ENCODE data around the gene SIX2. TPM values are rescaled to one million over a fixed set of nuclear protein-coding genes. Genes with fewer than 3 reads are reported as not detected.

Gene SIX2
- total and polyA plus RNA-seq, 2 donors (not counting 3 experiments of a cell fraction or from before 2014, with no cell fraction given), result 0.24 to 0.54 TPM

- H3K4me2 ChIP-seq (ENCODE audit: insufficient read depth, low read length), result no peak overlapping the region
- H3K79me2 ChIP-seq (ENCODE audit: control insufficient read depth, insufficient read depth, low read length), result no peaks in the 10 kb centered on the region
- no peak for TF ChIP-seq GATA2 (IDR thresholded peaks at IDR 0.05; ENCODE audit: insufficient read depth, insufficient read length, low read depth, low read length)
- TF ChIP-seq EZH2 (IDR thresholded peaks at IDR 0.05; ENCODE audit: borderline replicate concordance, low read depth, low read length, severe bottlenecking), result no peak
- no peak for TF ChIP-seq FOS (IDR thresholded peaks at IDR 0.05; ENCODE audit: borderline replicate concordance, insufficient read depth, low read length)
- no peak for TF ChIP-seq POLR2A (IDR thresholded peaks at IDR 0.05; ENCODE audit: low read depth, low read length)
- TF ChIP-seq MAX (IDR thresholded peaks at IDR 0.05; ENCODE audit: insufficient read depth, insufficient read length), result no peak
- TF ChIP-seq MYC (IDR thresholded peaks at IDR 0.05; ENCODE audit: low read depth, low read length), result no peak
- no peak for TF ChIP-seq POLR2AphosphoS5 (IDR thresholded peaks at IDR 0.05; ENCODE audit: insufficient read depth, low read depth, low read length)
- no peak for TF ChIP-seq JUN (IDR thresholded peaks at IDR 0.05; ENCODE audit: borderline replicate concordance, insufficient read depth, insufficient read length, low read depth)
- TF ChIP-seq CTCF (IDR thresholded peaks at IDR 0.05; ENCODE audit: extremely low read depth in 1 of 2, insufficient read depth in 1 of 2, low read depth in 1 of 2, low read length in 2 of 2), result no peak
- H3K36me3 ChIP-seq (ENCODE audit: control insufficient read depth in 2 of 2, extremely low read depth in 1 of 2, insufficient read depth in 2 of 2, low read length in 2 of 2), result no peaks in the 10 kb centered on the region
- DNase-seq (ENCODE audit: low read depth, low spot score), result no peak
- no peaks in the 10 kb centered on the region for H3K4me1 ChIP-seq (ENCODE audit: control insufficient read depth, extremely low read depth, insufficient read depth, low read length)
- no peak overlapping the region for H3K9ac ChIP-seq (replicated peaks; ENCODE audit: extremely low read depth, insufficient read depth, low read length)
- peaks cover 9 to 19% of the 10 kb centered on the region in 2 experiments for H3K27me3 ChIP-seq (ENCODE audit: control insufficient read depth in 2 of 2, insufficient read depth in 2 of 2, low read length in 2 of 2)
- H4K20me1 ChIP-seq (replicated peaks; ENCODE audit: control insufficient read depth, extremely low read depth, insufficient read depth, low read length), result no peaks in the 10 kb centered on the region
- no peak for FAIRE-seq
- no TSS peak for BruUV-seq (replicated peaks)
- dilution Hi-C loops (cut with MboI; ENCODE audit: extremely low pct_ligation_motif_present, low sequenced_read_pairs), result no loop called here
- CTCF ChIA-PET, result interaction anchor here (1.0 kb wide), 1 partner anchor 487 kb away, joined by 4 read pairs; no protein-coding TSS in a partner anchor
- no peak overlapping the region for H3K27ac ChIP-seq (ENCODE audit: insufficient read depth, low read depth, low read length)
- no peaks in the 10 kb centered on the region for H3K9me3 ChIP-seq (replicated peaks; ENCODE audit: control insufficient read depth, insufficient read depth, low read length)
- POLR2A ChIA-PET, result no interaction called here
- no peak overlapping the region for H2AFZ ChIP-seq (ENCODE audit: low read depth, low read length)
- H3K4me3 ChIP-seq (replicated peaks in 1 of 3; ENCODE audit: insufficient read depth in 1 of 3, low read depth in 1 of 3, low read length in 3 of 3), result no peak overlapping the region
- H3K9me1 ChIP-seq (replicated peaks; ENCODE audit: control insufficient read depth, extremely low read depth, insufficient read depth, low read length), result no peaks in the 10 kb centered on the region
- intact Hi-C loops (cut with micrococcal nuclease), result no loop called here
Measured at GRCh38 chr2:44967056-44967455, 42.2 kb downstream of the SIX2 start.

Data from endothelial cell of umbilical vein (primary cell).